Immature natural killer cell (primary cell): ENCODE results near the gene FOXK2. TPM values are rescaled to one million over a fixed set of nuclear protein-coding genes. Genes with fewer than 3 reads are reported as not detected.

Source experiments
- DNase-seq, 3 donors: peaks; one replicate each; pipeline ENCODE4 v3.0.0; 2022; ENCODE audit warnings: mixed read lengths in 1 of 3
- H3K27ac Mint-ChIP-seq, 6 donors: one replicate each; pipeline ENCODE4 v1.8.0; 2020; ENCODE audit warnings: mixed read lengths in 6 of 6, mild to moderate bottlenecking in 5 of 6, inconsistent platforms in 4 of 6, moderate library complexity in 3 of 6
- H3K27me3 Mint-ChIP-seq, 3 donors: one replicate each; pipeline ENCODE4 v1.8.0; 2020 to 2021; ENCODE audit warnings: low read depth in 3 of 3, mild to moderate bottlenecking in 3 of 3, mixed read lengths in 3 of 3, moderate library complexity in 3 of 3, inconsistent platforms in 1 of 3
- H3K36me3 Mint-ChIP-seq, 3 donors: one replicate each; pipeline ENCODE4 v1.8.0; 2020; ENCODE audit warnings: mixed read lengths in 3 of 3, inconsistent platforms in 2 of 3, mild to moderate bottlenecking in 2 of 3
- H3K4me1 Mint-ChIP-seq, 2 donors: one replicate each; pipeline ENCODE4 v1.8.0; 2020; ENCODE audit warnings: inconsistent platforms in 2 of 2, mild to moderate bottlenecking in 2 of 2, mixed read lengths in 2 of 2, moderate library complexity in 1 of 2
- H3K4me3 Mint-ChIP-seq, 5 donors: one replicate each; pipeline ENCODE4 v1.8.0; 2020; ENCODE audit warnings: mild to moderate bottlenecking in 5 of 5, mixed read lengths in 5 of 5, inconsistent platforms in 3 of 5, moderate library complexity in 3 of 5
- H3K9me3 Mint-ChIP-seq, 6 donors: one replicate each; pipeline ENCODE4 v1.8.0; 2020; ENCODE audit warnings: mild to moderate bottlenecking in 6 of 6, mixed read lengths in 6 of 6, inconsistent platforms in 4 of 6, moderate library complexity in 3 of 6
- polyA plus RNA-seq, 3 donors: library from polyadenylated mRNA; unstranded; fragments of 300-500 nt; fragmentation: Illumina TruSeq; gene quantifications; one replicate each; pipeline ENCODE4 v1.2.3, GENCODE V29; 2021

FOXK2 gene
- polyA plus RNA-seq, 3 donors from 2014 or later = 1.9 to 9.7 (median 2.9) TPM

- H3K4me3 Mint-ChIP-seq = no peak overlapping the region
- H3K9me3 Mint-ChIP-seq = no peaks in the 10 kb centered on the region
- no peak for DNase-seq
- H3K36me3 Mint-ChIP-seq = peaks cover 8 to 36% (median 13%) of the 10 kb centered on the region in 3 donors
- peak overlapping the region in 2 of 6 donors; percentile 38 to 43 for H3K27ac Mint-ChIP-seq
- peaks cover 0 to 5% of the 10 kb centered on the region in 2 donors for H3K4me1 Mint-ChIP-seq
- H3K27me3 Mint-ChIP-seq = peaks cover 0 to 4% (median 2%) of the 10 kb centered on the region in 3 donors
These were observed 89.3 kb downstream of the FOXK2 start for GRCh38 chr17:82608816-82609215.

- Mint-ChIP-seq H3K4me3 (no peak overlapping the region), H3K27me3 (no peaks in the 10 kb centered on the region), H3K4me1 (no peaks in the 10 kb centered on the region), H3K36me3 (peaks cover 11 to 31% (median 12%) of the 10 kb centered on the region in 3 donors), H3K27ac (peak overlapping the region in 3 of 6 donors; percentile 18 to 48 (median 43)), H3K9me3 (no peaks in the 10 kb centered on the region)
- no peak for DNase-seq
These were observed 90.1 kb downstream of the FOXK2 start for GRCh38 chr17:82609655-82610054.

- Mint-ChIP-seq H3K4me1 (no peaks in the 10 kb centered on the region), H3K9me3 (no peaks in the 10 kb centered on the region), H3K36me3 (peaks cover 12 to 26% (median 18%) of the 10 kb centered on the region in 3 donors), H3K4me3 (no peak overlapping the region), H3K27ac (no peak overlapping the region), H3K27me3 (peaks cover 0 to 1% (median 1%) of the 10 kb centered on the region in 3 donors)
- no peak for DNase-seq
These were observed 91.9 kb downstream of the FOXK2 start for GRCh38 chr17:82611140-82612058.

- DNase-seq = no peak
- H3K27ac Mint-ChIP-seq = no peak overlapping the region
- peaks cover 10 to 33% (median 18%) of the 10 kb centered on the region in 3 donors for H3K36me3 Mint-ChIP-seq
- peaks cover 0 to 1% (median 1%) of the 10 kb centered on the region in 3 donors for H3K27me3 Mint-ChIP-seq
- no peak overlapping the region for H3K4me3 Mint-ChIP-seq
- H3K4me1 Mint-ChIP-seq = no peaks in the 10 kb centered on the region
- H3K9me3 Mint-ChIP-seq = no peaks in the 10 kb centered on the region
These were observed 94.0 kb downstream of the FOXK2 start for GRCh38 chr17:82613283-82614094.

- H3K27ac Mint-ChIP-seq = peak overlapping the region in 1 of 6 donors; percentile 63
- H3K4me3 Mint-ChIP-seq = no peak overlapping the region
- H3K9me3 Mint-ChIP-seq = no peaks in the 10 kb centered on the region
- H3K36me3 Mint-ChIP-seq = peaks cover 15 to 36% (median 23%) of the 10 kb centered on the region in 3 donors
- H3K4me1 Mint-ChIP-seq = no peaks in the 10 kb centered on the region
- no peak for DNase-seq
- peaks cover 0 to 2% (median 1%) of the 10 kb centered on the region in 3 donors for H3K27me3 Mint-ChIP-seq
These were observed 94.6 kb downstream of the FOXK2 start for GRCh38 chr17:82614095-82614631.

- Mint-ChIP-seq H3K27ac (no peak overlapping the region), H3K4me1 (no peaks in the 10 kb centered on the region)
These were observed 95.8 kb downstream of the FOXK2 start for GRCh38 chr17:82615084-82616020.

GRCh38 chr17:82616021-82616711, 96.6 kb downstream of the FOXK2 start:
- H3K9me3 Mint-ChIP-seq = no peaks in the 10 kb centered on the region
- H3K4me1 Mint-ChIP-seq = no peaks in the 10 kb centered on the region
- DNase-seq = no peak
- peaks cover 16 to 34% (median 20%) of the 10 kb centered on the region in 3 donors for H3K36me3 Mint-ChIP-seq
- H3K27me3 Mint-ChIP-seq = peaks cover 0 to 4% (median 3%) of the 10 kb centered on the region in 3 donors
- no peak overlapping the region for H3K4me3 Mint-ChIP-seq
- H3K27ac Mint-ChIP-seq = peak overlapping the region in 1 of 6 donors; percentile 83

More at GRCh38 chr17:82615084-82616020, 95.8 kb downstream of the FOXK2 start:
- no peak for DNase-seq
- Mint-ChIP-seq H3K27me3 (peaks cover 0 to 4% (median 2%) of the 10 kb centered on the region in 3 donors), H3K36me3 (peaks cover 16 to 34% (median 16%) of the 10 kb centered on the region in 3 donors), H3K9me3 (no peaks in the 10 kb centered on the region), H3K4me3 (no peak overlapping the region)

- Mint-ChIP-seq H3K27me3 (peaks cover 0 to 5% (median 5%) of the 10 kb centered on the region in 3 donors), H3K4me1 (no peaks in the 10 kb centered on the region), H3K9me3 (no peaks in the 10 kb centered on the region), H3K4me3 (no peak overlapping the region), H3K36me3 (peaks cover 16 to 46% (median 25%) of the 10 kb centered on the region in 3 donors), H3K27ac (no peak overlapping the region)
- DNase-seq = no peak
These were observed 99.7 kb downstream of the FOXK2 start for GRCh38 chr17:82619211-82619610.

- H3K4me3 Mint-ChIP-seq = no peak overlapping the region
- H3K9me3 Mint-ChIP-seq = no peaks in the 10 kb centered on the region
- H3K36me3 Mint-ChIP-seq = peaks cover 13 to 43% (median 21%) of the 10 kb centered on the region in 3 donors
- DNase-seq = no peak
- H3K4me1 Mint-ChIP-seq = no peaks in the 10 kb centered on the region
- H3K27ac Mint-ChIP-seq = no peak overlapping the region
- H3K27me3 Mint-ChIP-seq = peaks cover 0 to 6% (median 5%) of the 10 kb centered on the region in 3 donors
These were observed 100.1 kb downstream of the FOXK2 start for GRCh38 chr17:82619641-82620040.

GRCh38 chr17:82623707-82624106, 104.2 kb downstream of the FOXK2 start:
- H3K27ac Mint-ChIP-seq = peak overlapping the region in 1 of 6 donors; percentile 2
- DNase-seq = no peak
- peaks cover 0 to 1% of the 10 kb centered on the region in 2 donors for H3K4me1 Mint-ChIP-seq
- peaks cover 6 to 45% (median 25%) of the 10 kb centered on the region in 3 donors for H3K36me3 Mint-ChIP-seq
- H3K27me3 Mint-ChIP-seq = peaks cover 0 to 10% (median 4%) of the 10 kb centered on the region in 3 donors
- no peak overlapping the region for H3K4me3 Mint-ChIP-seq
- no peaks in the 10 kb centered on the region for H3K9me3 Mint-ChIP-seq

- peaks cover 0 to 9% (median 6%) of the 10 kb centered on the region in 3 donors for H3K27me3 Mint-ChIP-seq
- H3K4me1 Mint-ChIP-seq = peaks cover 1 to 14% of the 10 kb centered on the region in 2 donors
- H3K27ac Mint-ChIP-seq = peak overlapping the region in 2 of 6 donors; percentile 53
- H3K36me3 Mint-ChIP-seq = peaks cover 6 to 39% (median 19%) of the 10 kb centered on the region in 3 donors
- DNase-seq = no peak
- no peaks in the 10 kb centered on the region for H3K9me3 Mint-ChIP-seq
- no peak overlapping the region for H3K4me3 Mint-ChIP-seq
These were observed 107.9 kb downstream of the FOXK2 start for GRCh38 chr17:82627405-82627804.

- peaks cover 6 to 24% of the 10 kb centered on the region in 2 donors for H3K4me1 Mint-ChIP-seq
- no peaks in the 10 kb centered on the region for H3K9me3 Mint-ChIP-seq
- DNase-seq = no peak
- peak overlapping the region in 2 of 6 donors; percentile 39 for H3K27ac Mint-ChIP-seq
- peaks cover 6 to 28% (median 15%) of the 10 kb centered on the region in 3 donors for H3K36me3 Mint-ChIP-seq
- H3K27me3 Mint-ChIP-seq = peaks cover 0 to 10% (median 3%) of the 10 kb centered on the region in 3 donors
- no peak overlapping the region for H3K4me3 Mint-ChIP-seq
These were observed 110.2 kb downstream of the FOXK2 start for GRCh38 chr17:82629748-82630147.
